GM18861 (cell line): Measurements from ENCODE around the gene DOK6.

ENCODE experiments used
- ATAC-seq: cut with Tn5 transposase; IDR thresholded peaks from one replicate; pipeline ENCODE4 v1.9.1; 2021; ENCODE audit not compliant: unreplicated experiment

The DOK6 gene

DNA sequence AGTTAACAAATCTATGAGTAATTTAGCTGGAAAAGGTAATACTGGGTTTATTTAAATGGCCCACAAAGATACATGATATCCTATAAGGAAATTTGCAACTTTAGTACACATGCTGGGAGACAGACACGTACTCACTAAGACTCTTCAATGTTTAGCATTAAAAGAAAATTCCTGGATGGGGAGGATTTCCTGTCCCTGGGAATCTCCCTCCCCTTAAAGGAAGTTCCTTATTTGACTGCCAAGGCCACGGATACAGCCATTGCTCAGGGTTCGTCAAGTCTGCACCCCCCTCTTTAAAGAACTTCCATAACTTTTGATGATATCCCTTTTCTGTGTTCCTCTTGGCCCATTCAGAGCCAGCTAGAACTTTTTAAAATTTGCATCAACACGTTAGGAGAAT lies 279.4 kb downstream of the DOK6 start:
- ATAC-seq: no peak

DNA sequence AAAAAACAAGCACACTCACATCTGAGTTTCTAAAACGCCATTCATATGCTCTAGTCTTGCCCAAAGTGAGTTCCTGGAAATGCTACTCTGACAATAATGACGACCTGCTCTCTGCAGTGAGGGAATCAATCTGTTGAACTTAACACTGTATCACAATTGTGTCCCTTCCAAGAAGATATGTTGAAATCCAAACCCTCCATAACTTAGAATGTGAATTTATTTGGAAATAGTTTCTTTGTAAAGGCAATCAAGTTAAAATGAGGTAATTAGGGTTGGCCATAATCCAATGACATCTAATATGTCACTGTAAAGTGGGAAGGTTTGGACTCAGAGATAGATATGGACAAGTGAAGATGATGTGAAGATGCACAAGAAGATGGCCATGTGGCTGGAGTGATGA lies 282.5 kb downstream of the DOK6 start:
- ATAC-seq: no peak

DNA sequence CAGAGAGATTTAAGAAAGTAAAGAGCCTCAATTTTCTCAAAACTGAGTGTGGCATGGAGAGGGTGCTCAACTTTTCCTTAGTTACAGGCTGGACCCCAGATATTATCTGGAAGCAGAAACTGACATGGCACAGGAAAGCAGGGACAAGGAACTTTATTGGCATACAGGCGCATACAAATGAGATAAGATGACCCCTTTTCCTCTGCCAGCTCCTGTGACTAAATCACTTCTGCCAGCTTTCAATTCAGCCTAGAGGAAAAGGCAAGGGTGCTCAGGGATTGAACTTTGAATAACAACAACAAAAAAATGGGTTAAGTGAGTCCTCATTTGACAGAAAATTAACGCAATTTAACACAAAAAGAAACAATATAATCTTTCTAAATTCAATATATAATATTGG lies 284.1 kb downstream of the DOK6 start:
- ATAC-seq: no peak

DNA sequence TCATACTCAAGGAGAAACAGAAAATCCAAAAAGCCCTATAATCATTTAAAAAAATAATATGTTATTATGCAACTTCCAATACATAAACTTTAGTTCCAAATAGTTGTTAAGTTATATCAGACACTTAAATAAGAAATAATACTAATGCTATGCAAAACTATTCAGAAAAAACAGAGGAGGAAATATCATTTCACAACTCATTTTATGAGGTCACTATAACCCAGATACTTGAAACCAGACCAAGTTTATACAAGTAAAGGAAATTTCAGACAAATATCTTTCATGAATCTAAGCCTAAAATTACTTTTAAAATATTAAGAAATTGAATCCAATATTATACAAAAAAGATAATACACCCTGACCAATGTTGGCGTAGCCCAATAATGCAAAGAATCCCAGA lies 286.2 kb downstream of the DOK6 start:
- no peak for ATAC-seq

DNA sequence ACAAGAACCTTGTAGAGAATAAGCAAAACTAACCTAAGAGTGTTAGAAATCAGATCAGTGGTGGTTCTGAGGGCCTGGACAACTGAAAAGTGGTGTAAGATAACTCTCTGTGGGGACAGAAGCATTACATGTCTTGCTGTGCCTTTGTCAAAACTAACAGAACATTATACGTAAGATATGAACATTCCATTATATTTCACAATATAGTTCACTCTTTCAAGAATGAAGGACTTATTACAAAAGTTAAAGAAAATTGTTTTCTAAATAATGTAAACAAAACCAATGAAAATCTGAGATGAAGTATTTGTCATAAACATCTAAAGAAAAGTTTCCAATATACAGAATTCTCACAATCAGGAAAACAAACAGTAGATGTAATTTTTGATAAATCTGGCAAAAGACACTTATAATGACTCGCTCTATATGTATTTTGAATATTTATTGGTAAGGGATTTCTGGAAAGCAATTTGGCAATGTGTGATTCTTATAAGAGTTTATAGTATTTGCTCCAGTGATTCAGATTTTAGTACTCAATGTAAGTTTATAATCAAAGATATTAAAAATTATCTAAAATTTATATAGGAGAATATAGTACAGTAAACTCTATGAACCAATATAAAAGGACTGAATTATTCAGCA lies 288.6 kb downstream of the DOK6 start:
- no peak for ATAC-seq

DNA sequence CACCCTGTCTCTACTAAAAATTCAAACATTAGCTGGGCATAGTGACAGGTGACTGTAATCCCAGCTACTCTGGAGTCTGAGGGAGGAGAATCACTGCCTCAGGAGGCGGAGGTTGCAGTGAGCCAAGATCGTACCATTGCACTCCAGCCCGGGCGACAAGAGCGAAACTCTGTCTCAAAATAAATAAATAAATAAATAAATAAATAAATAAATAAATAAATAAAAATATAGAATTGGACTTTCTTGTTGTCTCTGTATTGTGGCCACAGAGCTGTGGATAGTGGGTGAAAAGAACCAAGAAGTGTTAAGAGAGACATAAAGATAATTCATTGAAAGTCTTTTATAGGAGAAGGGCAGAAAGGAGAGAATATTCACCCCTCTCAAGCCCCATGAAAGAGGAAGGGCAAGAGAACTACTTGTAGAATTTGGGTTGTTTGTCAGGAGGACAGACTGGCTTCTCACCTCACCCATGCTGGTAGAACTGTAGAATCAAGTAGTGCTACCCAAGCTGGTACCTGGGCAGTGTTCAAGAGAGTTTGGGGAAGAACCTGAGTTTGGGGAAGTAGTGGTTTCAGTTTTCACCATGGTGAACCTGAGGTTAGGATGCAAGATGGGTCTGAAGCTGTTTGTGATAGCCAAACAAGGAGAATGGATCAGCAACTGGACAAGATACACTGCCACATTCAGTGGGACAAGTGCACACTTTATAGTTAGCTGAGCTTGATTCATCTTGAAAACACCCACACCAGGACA lies 290.5 kb downstream of the DOK6 start:
- ATAC-seq: no peak

DNA sequence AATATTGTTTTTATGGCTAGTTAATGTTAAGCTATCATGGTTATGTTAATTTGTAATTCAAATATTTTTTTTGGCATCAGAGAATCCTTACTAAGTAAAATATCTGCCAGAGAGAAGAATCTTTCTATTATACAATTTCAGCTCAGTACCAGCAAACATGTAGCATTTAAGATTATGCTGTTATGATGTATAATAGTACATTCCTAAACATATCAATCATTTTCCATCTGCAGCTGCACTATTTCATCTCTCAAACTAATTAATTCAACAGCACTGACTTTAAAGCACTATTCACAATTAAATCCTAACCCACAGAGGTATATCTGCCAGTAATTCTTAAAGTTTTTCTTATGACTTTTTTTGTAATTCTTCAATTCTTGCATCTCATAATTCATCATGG lies 296.4 kb downstream of the DOK6 start:
- ATAC-seq: no peak

DNA sequence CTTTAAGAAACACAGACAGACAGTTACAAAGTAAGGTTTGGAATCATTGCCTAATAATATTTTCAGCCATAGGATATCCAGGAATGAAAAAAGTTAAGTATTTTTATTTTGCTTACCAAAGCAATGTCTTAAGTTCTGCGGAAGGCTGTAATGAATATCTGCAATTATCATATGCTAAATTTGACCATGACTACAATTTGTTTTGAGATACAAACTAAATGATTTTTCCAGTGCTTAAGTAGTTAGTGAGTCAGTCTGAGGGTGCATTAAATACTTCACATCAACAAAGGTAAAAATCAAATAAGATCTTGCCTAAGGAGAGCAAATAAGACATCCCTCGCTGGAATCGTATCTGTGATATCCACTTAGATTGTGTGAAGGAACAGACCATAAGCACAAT lies 297.0 kb downstream of the DOK6 start:
- no peak for ATAC-seq

DNA sequence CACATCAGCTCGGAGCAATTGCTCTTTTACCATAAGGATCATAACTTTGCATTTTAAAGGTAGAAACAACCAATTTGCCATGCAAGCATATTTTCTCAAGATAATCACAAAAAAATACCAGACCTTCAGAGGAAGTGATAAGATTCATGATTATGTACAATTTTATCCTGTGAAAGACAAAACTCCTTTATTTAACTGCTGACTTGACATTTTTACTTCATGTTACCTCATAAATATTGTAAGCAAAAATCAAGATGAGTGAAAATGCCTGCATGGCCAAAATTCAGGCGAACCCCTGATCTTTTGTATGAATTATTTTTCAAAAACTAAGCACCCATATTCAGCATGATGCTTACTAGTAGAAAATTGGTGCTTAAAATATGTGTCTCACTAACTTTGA lies 300.6 kb downstream of the DOK6 start:
- ATAC-seq: no peak

DNA sequence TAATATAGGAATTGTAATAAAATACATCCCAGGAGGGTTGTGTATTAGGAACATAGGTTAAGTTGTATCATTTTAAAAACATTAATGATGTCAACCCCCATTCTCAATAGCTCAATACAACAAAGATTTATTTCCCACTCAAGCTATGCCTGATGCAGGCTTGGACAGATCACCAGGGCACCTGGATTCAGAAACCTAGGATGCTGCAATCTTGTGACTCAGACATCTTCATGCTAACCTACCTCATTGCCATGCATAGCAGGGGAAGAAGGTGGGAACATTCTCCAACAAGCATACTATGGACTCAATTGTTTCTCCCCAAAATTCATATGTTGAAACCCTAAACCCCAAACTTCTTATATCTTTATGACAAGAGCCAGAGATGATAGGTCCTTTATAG lies 302.8 kb downstream of the DOK6 start:
- no peak for ATAC-seq

DNA sequence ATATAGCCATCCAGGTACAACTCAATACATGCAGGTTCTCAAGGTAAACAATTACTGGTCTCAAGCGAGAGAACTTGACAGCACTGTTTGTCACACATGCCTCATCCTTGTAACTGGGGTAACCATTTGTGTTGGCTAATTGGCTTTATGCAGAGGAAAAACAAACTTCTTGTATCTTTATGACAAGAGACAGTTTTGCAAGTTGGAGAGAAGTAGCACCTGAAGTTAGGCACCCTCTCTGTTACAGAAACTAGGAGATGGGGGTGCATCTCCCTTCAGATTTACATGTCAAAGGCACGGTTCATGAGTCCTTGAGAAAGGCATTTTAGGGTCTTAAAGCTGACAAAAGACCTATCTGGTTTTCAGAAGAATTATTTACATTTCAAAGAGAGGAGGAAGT lies 305.3 kb downstream of the DOK6 start:
- ATAC-seq: no peak

DNA sequence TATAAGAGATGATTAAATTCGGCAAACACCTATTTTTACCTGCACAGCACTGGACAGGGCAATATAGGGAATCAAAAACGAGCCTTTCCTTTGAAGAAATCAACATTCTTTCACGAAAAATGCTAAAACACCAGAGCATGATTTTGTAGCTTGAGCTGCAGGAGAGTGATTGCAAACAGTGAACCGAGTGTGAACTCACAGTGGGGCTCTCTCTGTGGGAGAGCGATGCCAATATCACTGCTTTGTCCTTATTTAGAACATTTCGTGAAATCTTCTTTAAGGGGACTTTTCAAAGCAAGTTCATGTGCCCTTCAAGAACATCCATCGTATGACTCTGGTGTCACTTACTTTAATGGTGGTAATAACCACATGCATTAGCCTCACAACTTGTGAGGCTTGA lies 308.2 kb downstream of the DOK6 start:
- no peak for ATAC-seq

DNA sequence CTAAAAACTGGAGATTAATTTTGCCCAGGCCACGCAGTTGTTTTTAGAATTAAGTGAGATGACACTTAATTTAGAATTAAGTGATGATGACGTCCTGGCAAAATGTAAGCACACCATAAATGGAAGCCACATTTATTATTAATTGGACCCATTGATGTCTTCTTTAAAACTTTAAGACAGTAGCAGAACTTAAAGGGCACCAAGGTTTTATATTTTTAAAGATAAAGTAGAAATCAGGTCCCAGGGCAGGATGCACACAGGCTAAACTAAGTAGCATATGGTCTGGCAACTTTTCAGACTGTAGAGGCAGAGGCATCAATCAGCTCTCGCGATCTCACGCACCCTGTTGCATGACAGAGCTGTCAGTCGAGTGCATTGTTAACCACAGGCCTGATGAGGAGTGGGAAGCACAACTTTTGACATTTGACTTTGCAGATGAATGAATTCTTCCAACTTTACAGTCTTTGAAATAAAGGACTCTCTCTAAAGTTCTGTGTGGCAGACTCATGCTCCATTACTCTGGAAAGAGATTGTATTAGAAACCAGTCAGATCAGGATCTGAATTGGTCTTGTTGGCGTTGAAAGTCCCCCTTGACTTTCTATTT lies 314.6 kb downstream of the DOK6 start:
- ATAC-seq: no peak

DNA sequence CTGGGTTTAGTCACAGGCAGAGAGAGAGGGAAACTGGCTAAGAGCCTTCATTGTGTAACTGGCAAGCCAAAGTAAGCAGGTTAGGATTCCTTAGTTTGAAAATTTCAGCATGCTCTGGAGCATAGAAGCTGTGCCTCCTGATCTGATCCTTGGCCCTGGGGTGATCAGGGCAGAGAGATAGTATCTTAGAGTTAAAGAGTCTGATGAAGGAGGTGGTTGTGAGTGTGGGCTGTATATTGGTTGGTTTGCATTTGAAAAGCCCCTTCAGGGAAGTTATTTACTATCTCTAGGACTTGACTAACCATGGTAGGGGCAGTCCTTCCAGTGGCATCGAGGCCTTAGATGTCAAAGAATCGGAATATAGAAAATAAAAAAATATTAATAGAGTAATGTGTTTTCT lies 316.9 kb downstream of the DOK6 start:
- no peak for ATAC-seq

DNA sequence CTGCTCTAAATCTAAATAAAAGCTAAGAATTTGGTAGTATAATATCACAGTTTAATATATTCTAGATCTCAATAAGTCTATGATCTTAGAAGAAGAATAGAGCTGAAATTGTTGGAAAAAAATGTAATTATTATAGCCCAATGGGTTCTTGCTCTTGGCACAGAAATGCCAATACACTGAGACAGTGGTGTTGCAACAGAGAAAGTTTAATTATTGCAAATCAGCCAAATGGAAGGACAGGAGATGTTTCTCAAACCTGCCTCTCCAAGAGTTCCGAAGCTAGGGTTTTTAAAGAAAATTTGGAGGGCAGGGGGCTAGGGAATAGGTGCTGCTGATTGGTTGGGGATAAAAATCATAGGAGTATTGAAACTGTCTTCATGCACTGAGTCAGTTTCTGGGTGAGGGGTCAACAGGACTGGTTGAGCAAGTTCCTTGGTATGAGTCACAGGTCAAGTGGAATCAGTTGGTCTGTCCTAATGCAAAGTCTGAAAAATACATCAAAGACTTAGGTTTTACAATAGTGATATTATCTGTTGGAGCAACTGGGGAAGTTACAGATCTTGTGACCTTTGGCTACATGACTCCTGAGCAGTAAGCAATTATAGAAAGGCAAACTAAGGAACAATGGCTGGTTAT lies 318.3 kb downstream of the DOK6 start:
- ATAC-seq: no peak

DNA sequence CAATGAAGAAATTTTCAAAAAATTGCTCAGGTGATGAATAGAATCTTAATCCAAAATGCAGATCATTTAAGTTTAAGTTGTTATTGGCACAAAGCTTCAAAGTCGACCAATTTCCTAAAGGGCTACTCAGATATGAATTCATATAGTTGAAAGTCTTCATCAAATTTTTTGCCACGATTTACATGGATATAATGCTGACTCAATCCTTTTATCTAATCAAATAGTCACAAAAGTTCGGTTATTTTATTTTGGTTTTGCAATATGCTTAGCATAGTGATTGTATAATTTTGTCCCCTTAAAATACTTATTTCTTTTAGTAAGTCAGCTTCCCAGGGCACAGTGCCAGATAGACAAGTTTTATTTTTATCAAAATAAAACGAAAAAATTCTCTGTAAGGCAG lies 319.7 kb downstream of the DOK6 start:
- ATAC-seq: no peak

DNA sequence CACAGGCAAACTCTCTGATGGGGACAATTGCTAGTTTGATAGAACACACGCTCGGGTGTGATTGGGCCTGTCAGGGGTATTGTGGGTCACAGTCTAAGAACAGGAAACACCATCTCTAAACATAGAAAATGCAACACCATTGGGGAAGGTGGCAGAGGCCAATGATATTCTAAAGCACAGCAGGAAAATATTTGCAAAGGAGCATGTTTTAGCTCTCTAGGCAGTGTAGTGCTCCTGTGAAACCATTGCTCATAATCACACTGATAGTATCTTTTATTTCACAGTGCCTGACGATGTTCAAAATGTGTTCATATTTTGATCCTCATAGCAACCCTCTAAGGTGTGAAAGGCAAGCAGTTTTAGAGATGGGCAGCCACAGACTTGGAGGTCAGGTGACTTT lies 322.7 kb downstream of the DOK6 start:
- ATAC-seq: no peak

DNA sequence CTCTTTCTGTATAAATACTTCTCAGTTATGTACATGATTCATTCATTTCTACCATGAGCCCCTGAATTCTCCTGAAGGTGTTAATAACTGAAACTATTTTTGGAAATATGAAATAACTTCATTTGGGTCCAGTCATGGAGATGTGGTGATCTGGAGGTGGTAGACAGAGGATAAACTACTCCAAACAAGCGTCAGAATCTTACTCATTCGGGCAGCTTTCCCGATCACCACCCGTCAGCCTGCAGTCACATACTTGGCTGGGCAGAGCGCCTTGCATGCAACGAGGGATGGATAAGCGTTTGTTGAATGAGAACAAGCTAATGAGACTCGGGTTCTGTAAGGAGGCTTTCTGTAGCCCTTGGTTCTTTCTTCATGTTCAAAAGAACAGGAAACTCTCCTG lies 324.3 kb downstream of the DOK6 start:
- no peak for ATAC-seq

DNA sequence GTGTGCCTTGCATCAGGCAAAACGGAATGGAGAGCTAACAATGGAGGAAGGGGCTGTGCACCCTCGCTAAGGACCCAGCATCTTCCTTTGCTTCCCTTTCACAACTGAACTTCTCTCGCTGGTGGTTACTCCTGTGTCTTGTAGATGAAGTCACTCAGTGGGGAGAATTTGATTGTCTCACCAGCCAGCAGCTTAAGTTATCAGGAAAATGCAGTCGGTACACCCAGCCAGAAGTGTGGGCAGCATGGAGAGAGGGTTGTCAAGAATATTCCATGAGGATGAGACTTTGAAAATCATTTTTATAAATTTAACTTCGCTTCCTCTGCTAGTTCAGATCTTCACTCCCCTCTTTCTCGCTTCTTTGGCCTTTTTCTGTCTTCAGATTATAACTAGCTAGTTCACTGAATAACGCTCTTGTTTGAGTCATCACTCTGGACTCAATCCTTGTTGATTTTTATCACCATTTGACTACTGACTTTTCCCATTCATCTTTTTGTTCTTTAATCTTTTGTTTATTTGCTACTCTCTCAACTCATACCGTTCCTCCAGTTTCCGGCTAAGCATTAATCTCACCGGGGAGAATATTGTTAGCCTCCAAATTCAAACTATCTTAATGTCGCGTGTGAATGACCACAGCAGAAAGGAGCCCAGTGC lies 325.3 kb downstream of the DOK6 start:
- ATAC-seq: no peak

DNA sequence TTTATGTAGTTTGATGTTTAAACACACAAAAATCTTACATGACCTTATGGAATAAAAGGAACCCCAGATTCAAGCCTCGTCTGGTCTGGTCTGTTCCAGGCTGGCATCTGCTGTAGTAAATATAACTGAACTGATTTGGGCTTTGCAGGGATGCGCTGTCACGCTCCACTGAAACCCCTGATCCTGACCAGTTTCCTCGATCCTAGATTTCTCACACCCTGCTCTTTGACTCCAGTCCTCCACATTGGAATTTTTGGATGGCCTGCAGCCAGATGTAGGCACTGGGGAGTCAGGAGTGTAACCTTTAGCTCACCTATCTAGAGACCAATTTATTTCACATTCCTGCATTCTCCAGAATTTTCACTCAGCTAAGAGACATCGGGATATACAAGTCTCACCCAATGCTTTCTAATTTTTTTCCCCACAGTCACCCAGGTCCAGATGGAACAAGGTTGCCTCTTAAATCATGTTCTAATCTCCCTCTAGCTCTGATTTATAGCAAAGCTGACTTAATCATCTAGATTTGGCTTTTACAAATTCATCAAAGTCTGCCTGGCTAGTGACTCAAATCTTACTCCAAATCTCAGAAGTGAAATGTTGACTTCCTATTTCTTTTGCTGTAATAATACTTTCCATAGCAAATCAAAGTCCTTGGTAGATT lies 327.4 kb downstream of the DOK6 start:
- no peak for ATAC-seq

DNA sequence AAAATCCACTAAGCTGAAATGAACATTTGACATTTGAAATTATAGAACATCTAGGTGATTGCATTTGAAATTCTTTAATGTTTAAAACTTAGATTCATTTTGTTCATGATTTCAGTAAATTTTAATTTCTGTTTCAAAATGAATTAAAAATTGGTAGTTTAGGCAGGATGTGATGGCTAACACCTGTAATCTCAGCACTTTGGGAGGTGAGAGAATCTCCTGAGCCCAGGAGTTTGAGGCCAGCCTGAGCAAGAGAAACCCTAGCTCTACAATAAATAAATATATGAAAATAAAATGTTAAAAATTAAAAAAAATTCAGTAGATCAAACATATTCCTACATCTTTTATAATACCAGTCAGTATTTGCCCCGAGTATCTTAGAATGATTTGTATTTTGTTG lies 330.0 kb downstream of the DOK6 start:
- ATAC-seq: no peak
